Measurements from ENCODE around the gene AGAP1. TPM values are rescaled to one million over a fixed set of nuclear protein-coding genes. Genes with fewer than 3 reads are reported as not detected.

AGAP1 gene
- total and polyA plus RNA-seq, 7 donors = 10.8 to 42.7 (median 18.6) TPM

DNA sequence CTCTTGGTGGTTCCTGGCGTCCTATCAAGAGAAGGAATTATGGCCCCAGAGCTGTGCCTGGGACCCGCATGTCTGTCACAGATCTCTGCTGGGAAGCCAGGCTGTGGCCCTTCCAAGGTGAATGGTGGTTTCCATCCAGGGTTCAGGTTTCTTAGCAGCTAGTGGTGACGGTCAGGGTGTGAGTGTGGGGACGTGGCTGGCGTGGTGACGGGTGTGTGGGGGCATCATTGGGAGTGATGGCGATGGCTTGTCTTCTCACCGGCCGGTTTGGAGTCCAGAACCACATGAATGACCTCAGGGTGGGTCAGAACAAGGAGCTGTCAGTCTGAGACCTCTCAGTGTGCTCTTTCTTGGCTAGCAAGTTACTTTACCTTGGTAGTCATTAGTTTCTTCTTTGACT lies 52.6 kb downstream of the AGAP1 start:
- peak; percentile 30 for DNase-seq
- Histone ChIP-seq H3K4me3 (no peak overlapping the region), H3K4me1 (peaks cover 0 to 8% (median 3%) of the 10 kb centered on the region in 4 donors), H3K9me3 (no peaks in the 10 kb centered on the region), H3K27me3 (no peaks in the 10 kb centered on the region), H3K36me3 (no peaks in the 10 kb centered on the region), H3K27ac (no peak overlapping the region)
- WGBS, 2 donors = 87 to 89% methylated on average over 9 of the region's 9 CpGs
- intact Hi-C loops (cut with DNase I) = no loop called here
- TF ChIP-seq EP300 (IDR thresholded peaks at IDR 0.05) (no peak), POLR2A (IDR thresholded peaks at IDR 0.05) (no peak), POLR2AphosphoS5 (IDR thresholded peaks at IDR 0.05) (no peak)
- TF ChIP-seq, protein P1, sequence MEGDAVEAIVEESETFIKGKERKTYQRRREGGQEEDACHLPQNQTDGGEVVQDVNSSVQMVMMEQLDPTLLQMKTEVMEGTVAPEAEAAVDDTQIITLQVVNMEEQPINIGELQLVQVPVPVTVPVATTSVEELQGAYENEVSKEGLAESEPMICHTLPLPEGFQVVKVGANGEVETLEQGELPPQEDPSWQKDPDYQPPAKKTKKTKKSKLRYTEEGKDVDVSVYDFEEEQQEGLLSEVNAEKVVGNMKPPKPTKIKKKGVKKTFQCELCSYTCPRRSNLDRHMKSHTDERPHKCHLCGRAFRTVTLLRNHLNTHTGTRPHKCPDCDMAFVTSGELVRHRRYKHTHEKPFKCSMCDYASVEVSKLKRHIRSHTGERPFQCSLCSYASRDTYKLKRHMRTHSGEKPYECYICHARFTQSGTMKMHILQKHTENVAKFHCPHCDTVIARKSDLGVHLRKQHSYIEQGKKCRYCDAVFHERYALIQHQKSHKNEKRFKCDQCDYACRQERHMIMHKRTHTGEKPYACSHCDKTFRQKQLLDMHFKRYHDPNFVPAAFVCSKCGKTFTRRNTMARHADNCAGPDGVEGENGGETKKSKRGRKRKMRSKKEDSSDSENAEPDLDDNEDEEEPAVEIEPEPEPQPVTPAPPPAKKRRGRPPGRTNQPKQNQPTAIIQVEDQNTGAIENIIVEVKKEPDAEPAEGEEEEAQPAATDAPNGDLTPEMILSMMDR (IDR thresholded peaks at IDR 0.05) = no peak

DNA sequence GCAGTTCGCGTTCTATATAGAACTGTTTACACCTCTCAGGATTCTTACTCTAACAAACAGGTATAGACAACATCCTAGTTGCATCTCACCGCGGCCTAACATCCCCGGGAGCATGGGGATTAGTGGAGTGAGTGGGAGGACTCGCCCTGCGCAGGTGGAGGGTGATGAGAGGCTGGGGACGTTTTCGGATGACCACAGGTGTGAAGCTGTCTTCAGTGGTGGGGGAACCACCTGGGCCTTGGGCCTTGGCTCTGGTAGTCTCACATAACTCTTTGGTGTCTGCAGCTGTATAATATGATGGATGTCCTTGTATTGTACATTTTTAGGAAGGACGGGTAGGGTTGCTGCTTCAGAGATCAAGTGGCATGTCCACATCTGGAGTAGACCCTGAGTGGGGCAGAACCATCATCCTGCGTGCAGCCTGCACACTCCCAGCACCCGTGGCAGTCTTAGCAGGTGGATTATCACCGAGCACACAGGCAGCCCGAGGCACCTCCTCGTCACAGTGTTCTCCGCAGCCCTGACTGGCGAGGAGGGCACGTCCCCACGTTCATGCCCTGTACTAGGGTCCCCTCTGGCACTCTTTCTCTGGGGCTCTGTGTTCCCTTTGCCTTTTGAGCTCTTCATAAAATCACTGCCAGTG lies 56.0 kb downstream of the AGAP1 start:
- WGBS, 2 donors = 88 to 90% methylated on average over 19 of the region's 19 CpGs

DNA sequence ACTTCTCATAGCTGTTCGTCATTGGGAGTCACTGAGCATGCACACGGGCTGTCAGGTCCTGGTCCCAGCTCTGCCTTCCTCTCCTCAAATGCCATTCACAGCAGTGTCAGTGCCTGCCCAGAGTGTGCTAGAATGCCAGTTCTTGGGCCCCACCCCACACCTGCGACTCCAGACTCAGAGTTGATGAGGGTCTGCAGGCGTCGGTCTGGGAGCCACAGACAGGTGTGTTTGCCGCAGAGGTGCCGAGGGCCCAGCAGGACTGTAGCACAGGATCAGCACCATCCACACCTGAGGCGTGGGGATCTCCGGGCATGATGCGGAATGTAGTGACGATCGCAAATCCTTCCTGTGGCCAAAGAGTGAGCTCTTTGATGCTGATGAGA lies 56.5 kb downstream of the AGAP1 start:
- DNase-seq = peak; percentile 48
- Histone ChIP-seq H3K4me1 (peaks cover 0 to 30% (median 21%) of the 10 kb centered on the region in 4 donors), H3K36me3 (no peaks in the 10 kb centered on the region), H3K4me3 (no peak overlapping the region), H3K27me3 (no peaks in the 10 kb centered on the region), H3K9me3 (no peaks in the 10 kb centered on the region), H3K27ac (no peak overlapping the region)
- no peak for TF ChIP-seq POLR2AphosphoS5 (IDR thresholded peaks at IDR 0.05)
- no peak for TF ChIP-seq POLR2A (IDR thresholded peaks at IDR 0.05)
- TF ChIP-seq, protein P1 (IDR thresholded peaks at IDR 0.05) = no peak
- TF ChIP-seq EP300 (IDR thresholded peaks at IDR 0.05) = no peak
- intact Hi-C loops (cut with DNase I) = no loop called here
- WGBS, 2 donors = 88 to 93% methylated on average over 12 of the region's 12 CpGs

More for the DNA sequence above, 56.0 kb downstream of the AGAP1 start:
- H3K27me3 ChIP-seq = no peaks in the 10 kb centered on the region
- no peaks in the 10 kb centered on the region for H3K36me3 ChIP-seq
- peak; percentile 32 for DNase-seq
- intact Hi-C loops (cut with DNase I) = no loop called here
- no peak overlapping the region for H3K4me3 ChIP-seq
- no peak for TF ChIP-seq POLR2A (IDR thresholded peaks at IDR 0.05)
- TF ChIP-seq POLR2AphosphoS5 (IDR thresholded peaks at IDR 0.05) = no peak
- TF ChIP-seq, protein P1 (IDR thresholded peaks at IDR 0.05) = no peak
- no peak for TF ChIP-seq EP300 (IDR thresholded peaks at IDR 0.05)
- no peak overlapping the region for H3K27ac ChIP-seq
- H3K9me3 ChIP-seq = no peaks in the 10 kb centered on the region
- H3K4me1 ChIP-seq = peaks cover 0 to 30% (median 21%) of the 10 kb centered on the region in 4 donors

DNA sequence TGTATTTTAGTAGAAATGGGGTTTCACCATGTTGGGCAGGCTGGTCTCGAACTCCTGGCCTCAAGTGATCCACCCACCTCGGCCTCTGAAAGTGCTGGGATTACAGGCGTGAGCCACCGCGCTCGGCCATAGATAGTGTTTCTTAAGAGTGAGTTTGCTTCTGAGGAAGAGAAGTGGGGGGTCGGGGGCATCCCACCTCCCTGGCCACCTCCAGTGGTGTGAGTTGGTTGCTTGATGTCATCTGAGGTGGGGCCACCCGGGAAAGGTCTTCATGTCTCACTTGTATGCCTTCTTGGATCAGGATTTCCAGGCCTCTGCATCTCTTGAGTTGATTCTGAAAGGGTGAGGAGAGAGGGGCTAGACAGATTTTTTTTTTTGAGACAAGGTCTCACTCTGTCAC lies 57.1 kb downstream of the AGAP1 start:
- Histone ChIP-seq H3K27ac (no peak overlapping the region), H3K36me3 (no peaks in the 10 kb centered on the region), H3K4me3 (no peak overlapping the region), H3K9me3 (no peaks in the 10 kb centered on the region), H3K27me3 (no peaks in the 10 kb centered on the region), H3K4me1 (peaks cover 0 to 29% (median 19%) of the 10 kb centered on the region in 4 donors)
- TF ChIP-seq POLR2A (IDR thresholded peaks at IDR 0.05) (no peak), POLR2AphosphoS5 (IDR thresholded peaks at IDR 0.05) (no peak), EP300 (IDR thresholded peaks at IDR 0.05) (no peak)
- TF ChIP-seq, protein P1 (IDR thresholded peaks at IDR 0.05) = no peak
- DNase-seq = peak; percentile 40
- intact Hi-C loops (cut with DNase I) = no loop called here
- 89 to 94% methylated on average over 8 of the region's 8 CpGs for WGBS, 2 donors

- no peak overlapping the region for H3K4me3 ChIP-seq
- H3K36me3 ChIP-seq = no peaks in the 10 kb centered on the region
- DNase-seq = no peak
- peaks cover 0 to 39% (median 19%) of the 10 kb centered on the region in 4 donors for H3K4me1 ChIP-seq
- 10 to 20% methylated on average over 8 of the region's 8 CpGs for WGBS, 2 donors
- no peaks in the 10 kb centered on the region for H3K27me3 ChIP-seq
- intact Hi-C loops (cut with DNase I) = no loop called here
- no peak for TF ChIP-seq EP300 (IDR thresholded peaks at IDR 0.05)
- TF ChIP-seq, protein P1 (IDR thresholded peaks at IDR 0.05) = peak in 3 of 4 experiments; percentile 14 to 53 (median 26)
- no peaks in the 10 kb centered on the region for H3K9me3 ChIP-seq
- no peak overlapping the region for H3K27ac ChIP-seq
Measured at GRCh38 chr2:235551965-235552364, 58.1 kb downstream of the AGAP1 start.

Data from sigmoid colon (tissue), 7 donors.